ENCODE results near the gene SNX8. TPM values are rescaled to one million over a fixed set of nuclear protein-coding genes. Genes with fewer than 3 reads are reported as not detected.

Gene SNX8
- total RNA-seq, 4 donors from 2014 or later: 16.0 to 63.3 (median 31.6) TPM

- no peak for TF ChIP-seq CTCF (IDR thresholded peaks at IDR 0.05; ENCODE audit: low read depth)
These were observed 33.8 kb downstream of the SNX8 start for GRCh38 chr7:2280424-2280823.

GRCh38 chr7:2279896-2280295, 34.3 kb downstream of the SNX8 start:
- no peak for TF ChIP-seq CTCF (IDR thresholded peaks at IDR 0.05; ENCODE audit: low read depth)

- no peak for TF ChIP-seq CTCF (IDR thresholded peaks at IDR 0.05; ENCODE audit: low read depth)
These were observed 36.2 kb downstream of the SNX8 start for GRCh38 chr7:2278026-2278425.

- no peak for TF ChIP-seq CTCF (IDR thresholded peaks at IDR 0.05; ENCODE audit: low read depth)
These were observed 38.1 kb downstream of the SNX8 start for GRCh38 chr7:2276107-2276506.

GRCh38 chr7:2275101-2275500, 39.1 kb downstream of the SNX8 start:
- no peak for TF ChIP-seq CTCF (IDR thresholded peaks at IDR 0.05; ENCODE audit: low read depth)

- no peak for TF ChIP-seq CTCF (IDR thresholded peaks at IDR 0.05; ENCODE audit: low read depth)
These were observed 39.6 kb downstream of the SNX8 start for GRCh38 chr7:2274666-2275065.

- TF ChIP-seq CTCF (IDR thresholded peaks at IDR 0.05; ENCODE audit: low read depth): no peak
These were observed 40.4 kb downstream of the SNX8 start for GRCh38 chr7:2273866-2274265.

All from subcutaneous adipose tissue (tissue), 4 donors.